Pancreas (tissue), 10 donors: ENCODE measurements around the gene PARD3. TPM values are rescaled to one million over a fixed set of nuclear protein-coding genes. Genes with fewer than 3 reads are reported as not detected.

ENCODE experiments used
- ATAC-seq, 4 donors: fragments of 200-7000 bp; cut with Tn5 transposase; one replicate each; pipeline versions ENCODE4 v1.8.0 to v1.9.1; 2020; ENCODE audit warnings: mild to moderate bottlenecking in 4 of 4, moderate library complexity in 4 of 4
- DNase-seq, 6 donors: peaks; one replicate each; pipeline ENCODE4 v3.0.0-alpha.2; 2020
- FAIRE-seq: peaks from 2 replicates; lab custom pipeline; 2012; peaks lifted over from hg19 to GRCh38; lab: Jason Lieb, UNC
- H3K27ac ChIP-seq, 4 donors: fragments of 200-600 bp; sonication (generic); 1 replicate in 3 of 4; 2 replicates in 1 of 4; pipeline versions ENCODE4 v1.5.0 to v1.8.0; 2020
- H3K27me3 ChIP-seq, 4 donors: fragments of 200-600 bp; one replicate each; pipeline ENCODE4 v1.8.0; 2021
- H3K36me3 ChIP-seq, 3 donors: fragments of 200-600 bp; sonication (generic) in 1 of 3; one replicate each; pipeline versions ENCODE4 v1.5.0 to v1.8.0; 2020 to 2021
- H3K4me1 ChIP-seq, 3 donors: fragments of 200-600 bp; one replicate each; pipeline ENCODE4 v1.8.0; 2021
- H3K4me3 ChIP-seq, 4 donors: fragments of 200-600 bp; sonication (generic) in 2 of 4; one replicate each; pipeline versions ENCODE4 v1.5.0 to v1.8.0; 2020 to 2021
- H3K9me3 ChIP-seq, 4 donors: fragments of 200-600 bp; one replicate each; pipeline ENCODE4 v1.8.0; 2021
- WGBS, 2 donors: extraction: QIAGEN DNeasy Blood & Tissue Kit; methylation state at CpG; one replicate each; pipeline ENCODE4 v1.1.7; 2013; 5-methylcytosine and 5-hydroxymethylcytosine counted together
- intact Hi-C, 3 donors: fragments of 100-400 bp; cut with DNase I; formaldehyde crosslinking; loops; one replicate each; pipeline versions ENCODE4 v1.11.1 to v1.14.2; 2022
- polyA plus RNA-seq, 2 donors: library from polyadenylated mRNA; stranded (reverse); fragments of 200-250 nt; gene quantifications; one replicate each; pipeline ENCODE4 v1.2.3, GENCODE V29; 2013
- total RNA-seq, 6 donors: library from RNA; stranded (reverse); fragmentation: NEBNext Ultra II Directional in 4 of 6; extraction: Animal tissue kit (Norgen Biotek cat#: 25700) in 4 of 6; gene quantifications; one replicate each; pipeline versions ENCODE4 v1.2.1 to v1.2.4, GENCODE V29; 2021 to 2023
- TF ChIP-seq, protein P1 (sequence below), 4 donors: fragments of 200-600 bp; sonication (generic) in 3 of 4; IDR thresholded peaks; one replicate each; pipeline versions ENCODE4 v1.5.0 to v1.8.0; 2021; ENCODE audit warnings: antibody characterized with exemption in 4 of 4
- donor health status: healthy with polysubstance abuse.
- donor health status: DM: no; HTN: no; CAD: no; lungs with moderate emphysema.
- donor health status: DM: no; HTN: no; CAD: no.
- donor health status: control.
- donor health status: control.
- donor health status: Bipolar disorder and iron deficiency.
- donor health status: DM: yes; HTN: yes; CAD: no.
- donor health status: DM: no; HTN: no; CAD: no.
- donor health status: DM: no; HTN: no; CAD: no.
- donor health status: DM: yes; HTN: yes; CAD: no.

Gene PARD3
- total and polyA plus RNA-seq, 8 donors, result 12.8 to 32.3 (median 23.4) TPM

DNA sequence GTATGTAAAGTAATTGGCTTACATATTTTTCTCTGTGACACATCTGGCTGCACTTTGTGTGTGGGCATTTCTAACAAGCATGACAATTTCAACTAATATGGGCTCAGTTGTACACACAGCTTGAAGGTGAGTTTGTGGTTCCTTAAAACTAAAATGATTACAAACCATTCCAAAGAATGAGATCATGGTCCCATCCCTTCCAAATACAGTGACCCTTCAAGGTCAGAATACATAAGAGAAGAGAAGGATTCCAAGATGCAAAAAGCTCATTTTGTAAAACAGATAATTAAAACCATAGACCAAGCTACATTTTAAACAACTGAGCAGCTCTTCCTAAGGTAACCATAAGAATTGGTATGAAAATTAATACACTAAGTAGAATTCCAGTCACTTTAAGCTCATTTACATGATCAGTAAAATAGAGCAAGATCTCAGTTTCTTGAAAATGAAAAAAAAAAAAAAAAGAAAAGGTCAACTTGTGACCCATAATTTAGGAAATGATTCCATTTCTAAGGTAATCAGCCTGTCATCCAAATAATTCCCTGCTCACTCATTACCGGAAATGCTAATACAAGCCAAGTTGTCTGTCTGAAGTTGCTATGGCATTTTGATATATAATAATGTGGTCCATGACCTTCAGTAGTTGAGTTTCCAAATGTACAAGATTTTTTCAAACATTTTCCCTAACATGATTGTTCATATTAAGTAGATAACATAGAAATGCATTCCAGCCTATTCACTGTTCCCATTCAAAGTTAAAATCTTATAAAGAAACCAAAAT is 688.5 kb downstream of the PARD3 start:
- FAIRE-seq, result no peak
- peaks cover 0 to 7% (median 0%) of the 10 kb centered on the region in 3 donors for H3K36me3 ChIP-seq
- intact Hi-C loops, result no loop called here
- no peak for ATAC-seq
- no peak overlapping the region for H3K4me3 ChIP-seq
- H3K27me3 ChIP-seq, result no peaks in the 10 kb centered on the region
- peaks cover 6 to 12% (median 10%) of the 10 kb centered on the region in 3 donors for H3K4me1 ChIP-seq
- DNase-seq, result no peak
- H3K9me3 ChIP-seq, result no peaks in the 10 kb centered on the region
- WGBS, 2 donors, result 80 to 84% methylated on average over 1 of the region's 1 CpG
- H3K27ac ChIP-seq, result no peak overlapping the region
- TF ChIP-seq, protein P1, sequence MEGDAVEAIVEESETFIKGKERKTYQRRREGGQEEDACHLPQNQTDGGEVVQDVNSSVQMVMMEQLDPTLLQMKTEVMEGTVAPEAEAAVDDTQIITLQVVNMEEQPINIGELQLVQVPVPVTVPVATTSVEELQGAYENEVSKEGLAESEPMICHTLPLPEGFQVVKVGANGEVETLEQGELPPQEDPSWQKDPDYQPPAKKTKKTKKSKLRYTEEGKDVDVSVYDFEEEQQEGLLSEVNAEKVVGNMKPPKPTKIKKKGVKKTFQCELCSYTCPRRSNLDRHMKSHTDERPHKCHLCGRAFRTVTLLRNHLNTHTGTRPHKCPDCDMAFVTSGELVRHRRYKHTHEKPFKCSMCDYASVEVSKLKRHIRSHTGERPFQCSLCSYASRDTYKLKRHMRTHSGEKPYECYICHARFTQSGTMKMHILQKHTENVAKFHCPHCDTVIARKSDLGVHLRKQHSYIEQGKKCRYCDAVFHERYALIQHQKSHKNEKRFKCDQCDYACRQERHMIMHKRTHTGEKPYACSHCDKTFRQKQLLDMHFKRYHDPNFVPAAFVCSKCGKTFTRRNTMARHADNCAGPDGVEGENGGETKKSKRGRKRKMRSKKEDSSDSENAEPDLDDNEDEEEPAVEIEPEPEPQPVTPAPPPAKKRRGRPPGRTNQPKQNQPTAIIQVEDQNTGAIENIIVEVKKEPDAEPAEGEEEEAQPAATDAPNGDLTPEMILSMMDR (IDR thresholded peaks at IDR 0.05), result no peak

DNA sequence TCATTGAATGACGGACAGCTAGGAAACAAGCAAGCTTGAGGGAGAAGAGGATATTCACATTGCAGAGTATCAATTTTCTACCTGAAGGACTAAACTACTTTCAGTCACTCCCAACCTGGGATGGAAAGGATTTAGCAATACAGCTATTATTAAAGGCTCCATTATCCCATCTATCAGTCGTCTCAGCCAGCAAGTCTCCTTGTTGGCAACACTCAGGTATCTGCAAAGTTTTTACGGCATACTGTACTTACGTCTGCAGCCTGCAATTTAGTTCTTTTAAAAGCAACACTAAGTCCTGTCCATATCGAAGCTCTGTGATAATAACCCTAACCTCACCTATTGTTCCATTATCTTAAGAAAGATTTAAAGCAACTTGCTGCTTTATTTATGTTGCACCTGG is 689.4 kb downstream of the PARD3 start:
- H3K4me3 ChIP-seq, result no peak overlapping the region
- H3K27me3 ChIP-seq, result no peaks in the 10 kb centered on the region
- 80 to 91% methylated on average over 5 of the region's 5 CpGs for WGBS, 2 donors
- intact Hi-C loops, result no loop called here
- DNase-seq, result no peak
- peaks cover 0 to 7% (median 0%) of the 10 kb centered on the region in 3 donors for H3K36me3 ChIP-seq
- H3K27ac ChIP-seq, result no peak overlapping the region
- FAIRE-seq, result no peak
- no peaks in the 10 kb centered on the region for H3K9me3 ChIP-seq
- no peak for ATAC-seq
- H3K4me1 ChIP-seq, result peaks cover 11 to 18% (median 13%) of the 10 kb centered on the region in 3 donors
- TF ChIP-seq, protein P1 (IDR thresholded peaks at IDR 0.05), result no peak

DNA sequence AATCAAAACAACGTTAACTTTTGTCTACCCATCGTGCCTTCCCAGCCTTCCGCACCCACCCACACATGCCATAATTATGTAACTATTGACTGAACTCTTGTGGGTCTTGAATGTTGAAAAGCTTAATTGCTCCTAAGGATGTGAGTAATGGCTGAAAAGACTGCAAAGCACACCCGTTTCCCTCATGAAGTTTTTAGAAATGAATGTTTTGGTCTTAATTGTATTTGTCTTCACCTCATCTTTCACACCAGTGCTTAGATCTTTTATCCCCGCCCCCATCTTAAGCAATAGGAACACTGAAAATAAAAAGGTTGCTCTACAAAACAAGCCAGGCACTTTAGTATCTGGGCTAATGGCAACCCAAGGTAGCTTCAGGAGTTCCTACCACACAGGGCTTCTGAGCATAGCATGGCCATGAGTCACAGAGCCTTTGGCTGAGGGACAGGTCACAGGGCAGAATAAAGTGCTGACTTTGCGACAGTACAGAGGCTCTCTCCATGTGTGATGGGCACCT is 690.5 kb downstream of the PARD3 start:
- WGBS, 2 donors, result 72 to 74% methylated on average over 6 of the region's 6 CpGs
- DNase-seq, result peak in 2 of 6 donors; percentile 25 to 27
- no peak for FAIRE-seq
- intact Hi-C loops, result no loop called here
- peak in 3 of 4 donors; percentile 57 to 91 (median 76) for ATAC-seq
- Histone ChIP-seq H3K27ac (no peak overlapping the region), H3K36me3 (peaks cover 0 to 7% (median 0%) of the 10 kb centered on the region in 3 donors), H3K9me3 (no peaks in the 10 kb centered on the region), H3K4me1 (peaks cover 11 to 18% (median 13%) of the 10 kb centered on the region in 3 donors), H3K4me3 (no peak overlapping the region), H3K27me3 (no peaks in the 10 kb centered on the region)
- TF ChIP-seq, protein P1 (IDR thresholded peaks at IDR 0.05), result no peak

DNA sequence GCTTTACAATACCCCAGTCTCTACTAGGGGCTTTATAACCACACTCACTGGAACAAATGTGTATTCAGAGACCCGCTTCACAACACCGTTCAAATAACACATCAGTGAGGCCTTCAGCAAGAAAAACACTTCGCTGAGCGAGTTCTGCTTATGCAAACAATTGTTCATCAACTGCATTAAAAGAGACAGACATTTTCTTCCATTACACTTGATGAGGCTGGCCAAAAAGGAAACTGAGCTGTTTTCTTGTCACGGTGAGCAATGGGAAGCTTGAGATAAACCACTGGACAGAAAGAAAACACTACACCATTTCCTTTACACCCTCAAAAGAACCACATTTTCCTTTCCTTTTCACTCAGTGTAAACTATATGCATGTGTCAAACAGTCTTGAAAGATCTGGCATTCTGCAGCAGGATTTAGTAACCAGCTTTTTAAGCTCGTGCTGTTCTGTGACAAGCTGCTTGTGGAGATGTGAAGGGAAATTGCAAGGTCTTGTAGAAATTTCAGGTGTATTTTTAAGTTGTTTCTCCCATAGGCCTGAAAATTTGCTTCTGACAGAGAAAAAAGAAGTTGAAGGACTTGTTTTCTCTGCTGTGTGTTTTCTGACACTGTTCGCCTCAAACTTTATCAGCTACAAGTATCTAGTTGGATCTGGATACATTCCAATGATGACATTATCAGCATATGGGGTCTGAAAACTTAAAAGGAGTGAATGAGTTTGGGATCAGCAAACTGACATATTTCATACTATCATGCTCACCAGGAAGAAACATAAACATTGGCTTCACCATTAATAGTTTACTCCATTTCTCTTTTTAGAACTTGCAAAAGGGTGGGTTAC is 693.1 kb downstream of the PARD3 start:
- Histone ChIP-seq H3K27me3 (no peaks in the 10 kb centered on the region), H3K36me3 (no peaks in the 10 kb centered on the region), H3K4me1 (peaks cover 11 to 18% (median 13%) of the 10 kb centered on the region in 3 donors), H3K9me3 (no peaks in the 10 kb centered on the region), H3K27ac (no peak overlapping the region), H3K4me3 (no peak overlapping the region)
- peak in 3 of 4 donors; percentile 16 to 25 (median 18) for ATAC-seq
- no peak for DNase-seq
- TF ChIP-seq, protein P1 (IDR thresholded peaks at IDR 0.05), result no peak
- intact Hi-C loops, result no loop called here
- WGBS, 2 donors, result 42 to 49% methylated on average over 7 of the region's 7 CpGs
- FAIRE-seq, result no peak
